ENCODE measurements around the gene CARD10. TPM values are rescaled to one million over a fixed set of nuclear protein-coding genes. Genes with fewer than 3 reads are reported as not detected.
A peak's percentile ranks its signal among the peaks of the same experiment; 100 is the strongest.
"Not testable (repeated sequence)": the region's sequence is repeated elsewhere in the genome, so short reads cannot be mapped to it uniquely, and the experiment has no call there.

Gene CARD10
- total RNA-seq, 2 donors from 2014 or later = 0.38 to 0.53 TPM

- peak overlapping the region; percentile 54 to 82 for H3K27ac Mint-ChIP-seq
- H3K9me3 Mint-ChIP-seq = no peaks in the 10 kb centered on the region
- peaks cover 16 to 17% of the 10 kb centered on the region in 2 donors for H3K4me1 Mint-ChIP-seq (ENCODE audit: low read depth in 2 of 2)
- DNase-seq (ENCODE audit: low spot score) = no peak
- no peak overlapping the region for H3K4me3 Mint-ChIP-seq
- peak in 1 of 2 donors; percentile 2 for ATAC-seq
- peaks cover 0 to 7% of the 10 kb centered on the region in 2 donors for H3K27me3 Mint-ChIP-seq
- no peaks in the 10 kb centered on the region for H3K36me3 Mint-ChIP-seq
These were observed 27.4 kb upstream of the CARD10 start for GRCh38 chr22:37546437-37547250.

- Mint-ChIP-seq H3K36me3 (no peaks in the 10 kb centered on the region), H3K27ac (peak overlapping the region; percentile 54 to 82), H3K9me3 (no peaks in the 10 kb centered on the region), H3K27me3 (peaks cover 1 to 9% of the 10 kb centered on the region in 2 donors), H3K4me3 (no peak overlapping the region), H3K4me1 (ENCODE audit: low read depth in 2 of 2) (peaks cover 22 to 24% of the 10 kb centered on the region in 2 donors)
- DNase-seq (ENCODE audit: low spot score) (no peak), ATAC-seq (no peak)
These were observed 26.7 kb upstream of the CARD10 start for GRCh38 chr22:37545703-37546436.

GRCh38 chr22:37544955-37545702 lies 25.9 kb upstream of the CARD10 start:
- peak; percentile 77 for DNase-seq (ENCODE audit: low spot score)
- Mint-ChIP-seq H3K4me1 (ENCODE audit: low read depth in 2 of 2) (peaks cover 29 to 31% of the 10 kb centered on the region in 2 donors), H3K4me3 (no peak overlapping the region), H3K27ac (peak overlapping the region in 1 of 2 donors; percentile 68), H3K36me3 (no peaks in the 10 kb centered on the region), H3K9me3 (no peaks in the 10 kb centered on the region), H3K27me3 (peaks cover 8 to 17% of the 10 kb centered on the region in 2 donors)
- ATAC-seq = peak; percentile 49 to 72

GRCh38 chr22:37542959-37543358 lies 23.7 kb upstream of the CARD10 start:
- no peak for ATAC-seq
- Mint-ChIP-seq H3K4me1 (ENCODE audit: low read depth in 2 of 2) (peaks cover 40 to 44% of the 10 kb centered on the region in 2 donors), H3K27ac (peak overlapping the region in 1 of 2 donors; percentile 71), H3K27me3 (peaks cover 16 to 18% of the 10 kb centered on the region in 2 donors), H3K4me3 (no peak overlapping the region), H3K9me3 (no peaks in the 10 kb centered on the region), H3K36me3 (no peaks in the 10 kb centered on the region)
- DNase-seq (ENCODE audit: low spot score) = no peak

- DNase-seq (ENCODE audit: low spot score); H3K36me3 Mint-ChIP-seq; H3K9me3 Mint-ChIP-seq; ATAC-seq: not testable (repeated sequence)
- H3K27ac Mint-ChIP-seq = peak overlapping the region; percentile 71 to 83
- H3K27me3 Mint-ChIP-seq = peaks cover 16 to 18% of the 10 kb centered on the region in 2 donors
- H3K4me3 Mint-ChIP-seq = peak overlapping the region; percentile 46
- peaks cover 40 to 44% of the 10 kb centered on the region in 2 donors for H3K4me1 Mint-ChIP-seq (ENCODE audit: low read depth in 2 of 2)
These were observed 23.2 kb upstream of the CARD10 start for GRCh38 chr22:37542416-37542815.

GRCh38 chr22:37539790-37540189 lies 20.6 kb upstream of the CARD10 start:
- not testable (repeated sequence) for DNase-seq (ENCODE audit: low spot score); H3K36me3 Mint-ChIP-seq; ATAC-seq; H3K4me3 Mint-ChIP-seq; H3K9me3 Mint-ChIP-seq
- peak overlapping the region; percentile 6 to 71 for H3K27ac Mint-ChIP-seq
- H3K27me3 Mint-ChIP-seq = peaks cover 16 to 18% of the 10 kb centered on the region in 2 donors
- H3K4me1 Mint-ChIP-seq (ENCODE audit: low read depth in 2 of 2) = peaks cover 29 to 38% of the 10 kb centered on the region in 2 donors

- peak overlapping the region; percentile 76 for H3K4me3 Mint-ChIP-seq
- ATAC-seq (peak; percentile 96), DNase-seq (ENCODE audit: low spot score) (peak; percentile 90)
- no peaks in the 10 kb centered on the region for H3K9me3 Mint-ChIP-seq
- no peaks in the 10 kb centered on the region for H3K36me3 Mint-ChIP-seq
- H3K4me1 Mint-ChIP-seq (ENCODE audit: low read depth in 2 of 2) = peaks cover 37 to 47% of the 10 kb centered on the region in 2 donors
- peak overlapping the region; percentile 69 to 80 for H3K27ac Mint-ChIP-seq
- H3K27me3 Mint-ChIP-seq = peaks cover 16 to 20% of the 10 kb centered on the region in 2 donors
These were observed 19.6 kb upstream of the CARD10 start for GRCh38 chr22:37538590-37539357.

- no peak overlapping the region for H3K4me3 Mint-ChIP-seq
- ATAC-seq (no peak), DNase-seq (ENCODE audit: low spot score) (no peak)
- peaks cover 8 to 10% of the 10 kb centered on the region in 2 donors for H3K27me3 Mint-ChIP-seq
- H3K4me1 Mint-ChIP-seq (ENCODE audit: low read depth in 2 of 2) = peaks cover 22 to 25% of the 10 kb centered on the region in 2 donors
- H3K9me3 Mint-ChIP-seq = no peaks in the 10 kb centered on the region
- no peaks in the 10 kb centered on the region for H3K36me3 Mint-ChIP-seq
- no peak overlapping the region for H3K27ac Mint-ChIP-seq
These were observed 15.9 kb upstream of the CARD10 start for GRCh38 chr22:37535159-37535558.

- no peaks in the 10 kb centered on the region for H3K36me3 Mint-ChIP-seq
- peak overlapping the region; percentile 15 to 32 for H3K27ac Mint-ChIP-seq
- DNase-seq (ENCODE audit: low spot score) = no peak
- no peaks in the 10 kb centered on the region for H3K9me3 Mint-ChIP-seq
- no peak overlapping the region for H3K4me3 Mint-ChIP-seq
- ATAC-seq = no peak
- H3K4me1 Mint-ChIP-seq (ENCODE audit: low read depth in 2 of 2) = peaks cover 21 to 23% of the 10 kb centered on the region in 2 donors
- peaks cover 7 to 9% of the 10 kb centered on the region in 2 donors for H3K27me3 Mint-ChIP-seq
These were observed 15.2 kb upstream of the CARD10 start for GRCh38 chr22:37534445-37534844.

GRCh38 chr22:37533995-37534394 lies 14.8 kb upstream of the CARD10 start:
- Mint-ChIP-seq H3K27me3 (peaks cover 4 to 9% of the 10 kb centered on the region in 2 donors), H3K36me3 (no peaks in the 10 kb centered on the region), H3K4me3 (no peak overlapping the region), H3K4me1 (ENCODE audit: low read depth in 2 of 2) (peaks cover 19 to 20% of the 10 kb centered on the region in 2 donors), H3K27ac (peak overlapping the region; percentile 15 to 32), H3K9me3 (no peaks in the 10 kb centered on the region)
- DNase-seq (ENCODE audit: low spot score) (no peak), ATAC-seq (peak; percentile 54 to 59)

GRCh38 chr22:37529652-37530345 lies 10.6 kb upstream of the CARD10 start:
- Mint-ChIP-seq H3K4me1 (ENCODE audit: low read depth in 2 of 2) (peaks cover 11 to 12% of the 10 kb centered on the region in 2 donors), H3K4me3 (no peak overlapping the region), H3K27me3 (peaks cover 0 to 8% of the 10 kb centered on the region in 2 donors), H3K9me3 (no peaks in the 10 kb centered on the region), H3K27ac (no peak overlapping the region), H3K36me3 (no peaks in the 10 kb centered on the region)
- no peak for ATAC-seq
- no peak for DNase-seq (ENCODE audit: low spot score)

- H3K27me3 Mint-ChIP-seq; H3K4me1 Mint-ChIP-seq (ENCODE audit: low read depth in 2 of 2); ATAC-seq; H3K27ac Mint-ChIP-seq; H3K9me3 Mint-ChIP-seq; H3K4me3 Mint-ChIP-seq; H3K36me3 Mint-ChIP-seq; DNase-seq (ENCODE audit: low spot score): not testable (repeated sequence)
These were observed 8.7 kb upstream of the CARD10 start for GRCh38 chr22:37527952-37528351.

All from natural killer cell treated with Interleukin-12 subunit alpha and Interleukin-12 subunit beta and Interleukin-15 and Interleukin-18, amount 100 ng/mL, for 72 hours (primary cell).